H1 (cell line): ENCODE results near the gene TLCD5.

Source experiments
- KDM1A ChIP-seq: fragments of 200-600, 300-600 bp; sonication (generic); IDR thresholded peaks from 2 replicates; pipeline ENCODE4 v1.7.1; 2016; ENCODE audit warnings: mild to moderate bottlenecking, low read length, borderline replicate concordance
- POLR2A ChIP-seq, 2 experiments: IDR thresholded peaks; 1 replicate in 1 of 2; 2 replicates in 1 of 2; pipeline ENCODE4 v1.6.1; 2011; ENCODE audit warnings: low read depth in 2 of 2, low read length in 2 of 2, mild to moderate bottlenecking in 2 of 2; ENCODE audit errors: control extremely low read depth in 1 of 2
- POLR2AphosphoS5 ChIP-seq: IDR thresholded peaks from 2 replicates; pipeline ENCODE4 v1.6.1; 2011; ENCODE audit warnings: low read depth, low read length
- RXRA ChIP-seq: IDR thresholded peaks from 2 replicates; pipeline ENCODE4 v1.6.1; 2011; ENCODE audit warnings: low read depth, mild to moderate bottlenecking, low read length, moderate library complexity; ENCODE audit not compliant: insufficient read depth
- TAF1 ChIP-seq: IDR thresholded peaks from 2 replicates; pipeline ENCODE4 v1.6.1; 2011; ENCODE audit warnings: mild to moderate bottlenecking, low read depth, low read length
- TF ChIP-seq, protein P1 (sequence below), 3 experiments: IDR thresholded peaks; 1 replicate in 2 of 3; 2 replicates in 1 of 3; pipeline versions ENCODE4 v1.5.1 to v1.6.1; 2011; ENCODE audit warnings: low read length in 3 of 3, mild to moderate bottlenecking in 3 of 3, inconsistent platforms in 2 of 3, low read depth in 1 of 3, moderate library complexity in 1 of 3; ENCODE audit not compliant: insufficient read depth in 1 of 3; ENCODE audit errors: control extremely low read depth in 1 of 3
- TF ChIP-seq, protein P2 (sequence below): IDR thresholded peaks from 2 replicates; pipeline ENCODE4 v1.6.1; 2012; ENCODE audit warnings: inconsistent platforms

DNA sequence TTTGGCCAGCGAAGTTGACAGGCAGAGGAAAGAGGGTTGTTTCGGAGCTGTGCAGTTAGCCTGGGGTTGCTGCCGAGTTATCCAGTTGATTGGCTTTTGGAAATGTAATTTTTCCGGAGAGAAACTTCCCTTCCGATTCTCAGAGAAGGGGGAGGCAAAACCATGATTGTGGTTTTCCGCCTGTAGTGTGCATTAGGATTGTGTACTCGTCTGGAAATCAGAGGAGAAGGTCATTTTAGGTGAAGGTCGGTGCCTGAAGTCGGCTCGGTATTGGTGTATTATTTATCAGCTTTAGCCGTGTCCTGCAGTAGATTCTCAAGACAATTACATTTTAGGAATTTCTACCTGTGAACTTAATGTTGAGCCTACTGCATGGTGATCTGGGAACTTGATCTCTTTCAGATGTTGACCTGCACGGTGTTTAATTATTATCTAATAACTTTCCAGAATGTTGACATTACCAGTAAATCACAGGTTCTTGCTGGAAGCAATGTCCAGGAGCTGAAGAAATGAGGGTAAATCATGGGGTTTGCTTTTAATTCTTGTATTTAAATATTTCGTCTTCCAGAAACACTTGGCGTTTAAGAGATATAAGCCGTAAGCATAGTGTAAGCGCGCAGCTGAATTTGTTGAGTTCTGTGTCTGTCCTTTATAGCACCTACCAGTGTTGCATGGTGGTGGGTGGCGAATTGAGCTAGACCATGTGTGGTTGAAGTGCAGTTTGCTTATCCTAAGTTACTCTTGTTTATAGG is 12.4 kb downstream of the TLCD5 start:
- TF ChIP-seq KDM1A = no peak
- TF ChIP-seq, protein P1, sequence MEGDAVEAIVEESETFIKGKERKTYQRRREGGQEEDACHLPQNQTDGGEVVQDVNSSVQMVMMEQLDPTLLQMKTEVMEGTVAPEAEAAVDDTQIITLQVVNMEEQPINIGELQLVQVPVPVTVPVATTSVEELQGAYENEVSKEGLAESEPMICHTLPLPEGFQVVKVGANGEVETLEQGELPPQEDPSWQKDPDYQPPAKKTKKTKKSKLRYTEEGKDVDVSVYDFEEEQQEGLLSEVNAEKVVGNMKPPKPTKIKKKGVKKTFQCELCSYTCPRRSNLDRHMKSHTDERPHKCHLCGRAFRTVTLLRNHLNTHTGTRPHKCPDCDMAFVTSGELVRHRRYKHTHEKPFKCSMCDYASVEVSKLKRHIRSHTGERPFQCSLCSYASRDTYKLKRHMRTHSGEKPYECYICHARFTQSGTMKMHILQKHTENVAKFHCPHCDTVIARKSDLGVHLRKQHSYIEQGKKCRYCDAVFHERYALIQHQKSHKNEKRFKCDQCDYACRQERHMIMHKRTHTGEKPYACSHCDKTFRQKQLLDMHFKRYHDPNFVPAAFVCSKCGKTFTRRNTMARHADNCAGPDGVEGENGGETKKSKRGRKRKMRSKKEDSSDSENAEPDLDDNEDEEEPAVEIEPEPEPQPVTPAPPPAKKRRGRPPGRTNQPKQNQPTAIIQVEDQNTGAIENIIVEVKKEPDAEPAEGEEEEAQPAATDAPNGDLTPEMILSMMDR (IDR thresholded peaks at IDR 0.05; ENCODE audit: control extremely low read depth in 1 of 3, insufficient read depth in 1 of 3, low read depth in 1 of 3, low read length in 3 of 3) = no peak
- no peak for TF ChIP-seq RXRA
- TF ChIP-seq TAF1 = no peak
- TF ChIP-seq POLR2AphosphoS5 = no peak
- no peak for TF ChIP-seq POLR2A (IDR thresholded peaks at IDR 0.05; ENCODE audit: control extremely low read depth in 1 of 2, low read depth in 2 of 2, low read length in 2 of 2)
- TF ChIP-seq, protein P2, sequence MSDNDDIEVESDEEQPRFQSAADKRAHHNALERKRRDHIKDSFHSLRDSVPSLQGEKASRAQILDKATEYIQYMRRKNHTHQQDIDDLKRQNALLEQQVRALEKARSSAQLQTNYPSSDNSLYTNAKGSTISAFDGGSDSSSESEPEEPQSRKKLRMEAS = no peak
